Colonic mucosa (tissue), 4 donors: ENCODE results near the gene TMEM175. TPM values are rescaled to one million over a fixed set of nuclear protein-coding genes. Genes with fewer than 3 reads are reported as not detected.

ENCODE experiments used
- DNase-seq: peaks from one replicate; pipeline ENCODE4 v3.0.0-alpha.2; 2020
- H3K27ac ChIP-seq: fragments of 200-600 bp; one replicate; pipeline ENCODE4 v1.8.0; 2021
- H3K27me3 ChIP-seq: fragments of 200-600 bp; one replicate; pipeline ENCODE4 v1.8.0; 2021
- H3K36me3 ChIP-seq: fragments of 200-600 bp; one replicate; pipeline ENCODE4 v1.8.0; 2021
- H3K4me1 ChIP-seq: fragments of 200-600 bp; one replicate; pipeline ENCODE4 v1.8.0; 2021; ENCODE audit warnings: mild to moderate bottlenecking
- H3K4me3 ChIP-seq: fragments of 200-600 bp; one replicate; pipeline ENCODE4 v1.8.0; 2021
- H3K9ac ChIP-seq, 2 donors: one replicate each; pipeline ENCODE4 v1.7.0; 2013; ENCODE audit warnings: control low read depth in 2 of 2, low read depth in 2 of 2, low read length in 2 of 2
- H3K9me3 ChIP-seq: fragments of 200-600 bp; one replicate; pipeline ENCODE4 v1.8.0; 2021
- CTCF ChIP-seq: fragments of 200-600 bp; IDR thresholded peaks from one replicate; pipeline ENCODE4 v1.8.0; 2022; ENCODE audit warnings: antibody characterized with exemption, mild to moderate bottlenecking
- intact Hi-C: fragments of 100-400 bp; cut with DNase I; formaldehyde crosslinking; loops from one replicate; pipeline ENCODE4 v1.14.1; 2022
- total RNA-seq, 2 donors: library from RNA; stranded (reverse); fragmentation: NEBNext Ultra II Directional in 1 of 2; extraction: Animal tissue kit (Norgen Biotek cat#: 25700) in 1 of 2; gene quantifications; one replicate each; pipeline ENCODE4 v1.2.1, GENCODE V29; 2021
- donor health status: healthy.
- donor health status: DM: no; HTN: no; CAD: no.
- donor health status: DM: no; HTN: no; CAD: no.

The TMEM175 gene
- total RNA-seq, 2 donors from 2014 or later = 17.7 to 30.2 TPM

GRCh38 chr4:945274-946102, 13.2 kb downstream of the TMEM175 start:
- no peak for TF ChIP-seq CTCF
- no peak overlapping the region for H3K9ac ChIP-seq
- no peak overlapping the region for H3K27ac ChIP-seq
- H3K9me3 ChIP-seq = no peaks in the 10 kb centered on the region
- no peak for DNase-seq
- H3K27me3 ChIP-seq = no peaks in the 10 kb centered on the region
- H3K4me1 ChIP-seq = no peaks in the 10 kb centered on the region
- no peak overlapping the region for H3K4me3 ChIP-seq
- no peaks in the 10 kb centered on the region for H3K36me3 ChIP-seq
- intact Hi-C loops = no loop called here

- H3K9me3 ChIP-seq = no peaks in the 10 kb centered on the region
- H3K36me3 ChIP-seq = no peaks in the 10 kb centered on the region
- no peak overlapping the region for H3K9ac ChIP-seq
- DNase-seq = no peak
- no peaks in the 10 kb centered on the region for H3K27me3 ChIP-seq
- intact Hi-C loops = no loop called here
- H3K4me1 ChIP-seq = no peaks in the 10 kb centered on the region
- no peak for TF ChIP-seq CTCF
- H3K27ac ChIP-seq = no peak overlapping the region
- no peak overlapping the region for H3K4me3 ChIP-seq
Measured at GRCh38 chr4:946103-946450, 13.8 kb downstream of the TMEM175 start.

GRCh38 chr4:946517-947471, 14.5 kb downstream of the TMEM175 start:
- Histone ChIP-seq H3K9ac (no peak overlapping the region), H3K4me3 (no peak overlapping the region)

GRCh38 chr4:947491-947971, 15.3 kb downstream of the TMEM175 start:
- no peak for DNase-seq
- intact Hi-C loops = no loop called here
- no peaks in the 10 kb centered on the region for H3K36me3 ChIP-seq
- no peak overlapping the region for H3K9ac ChIP-seq
- no peak overlapping the region for H3K27ac ChIP-seq
- H3K4me1 ChIP-seq = no peaks in the 10 kb centered on the region
- TF ChIP-seq CTCF = no peak
- no peak overlapping the region for H3K4me3 ChIP-seq
- H3K27me3 ChIP-seq = no peaks in the 10 kb centered on the region
- H3K9me3 ChIP-seq = no peaks in the 10 kb centered on the region

More at GRCh38 chr4:946517-947471, 14.5 kb downstream of the TMEM175 start:
- no peak for TF ChIP-seq CTCF
- Histone ChIP-seq H3K27me3 (no peaks in the 10 kb centered on the region), H3K36me3 (no peaks in the 10 kb centered on the region), H3K4me1 (no peaks in the 10 kb centered on the region), H3K27ac (no peak overlapping the region), H3K9me3 (no peaks in the 10 kb centered on the region)
- intact Hi-C loops = no loop called here
- DNase-seq = no peak

- no peaks in the 10 kb centered on the region for H3K36me3 ChIP-seq
- no peak overlapping the region for H3K9ac ChIP-seq
- no peak for DNase-seq
- intact Hi-C loops = no loop called here
- no peaks in the 10 kb centered on the region for H3K9me3 ChIP-seq
- no peaks in the 10 kb centered on the region for H3K4me1 ChIP-seq
- TF ChIP-seq CTCF = no peak
- H3K27me3 ChIP-seq = no peaks in the 10 kb centered on the region
- H3K4me3 ChIP-seq = no peak overlapping the region
- no peak overlapping the region for H3K27ac ChIP-seq
Measured at GRCh38 chr4:948101-948935, 16.1 kb downstream of the TMEM175 start.
